Measurements from ENCODE around the gene PRMT2. TPM values are rescaled to one million over a fixed set of nuclear protein-coding genes. Genes with fewer than 3 reads are reported as not detected.

The PRMT2 gene
- total and polyA plus RNA-seq, 2 donors (not counting 1 experiment from before 2014, with no cell fraction given), result 152 to 169 TPM

DNA sequence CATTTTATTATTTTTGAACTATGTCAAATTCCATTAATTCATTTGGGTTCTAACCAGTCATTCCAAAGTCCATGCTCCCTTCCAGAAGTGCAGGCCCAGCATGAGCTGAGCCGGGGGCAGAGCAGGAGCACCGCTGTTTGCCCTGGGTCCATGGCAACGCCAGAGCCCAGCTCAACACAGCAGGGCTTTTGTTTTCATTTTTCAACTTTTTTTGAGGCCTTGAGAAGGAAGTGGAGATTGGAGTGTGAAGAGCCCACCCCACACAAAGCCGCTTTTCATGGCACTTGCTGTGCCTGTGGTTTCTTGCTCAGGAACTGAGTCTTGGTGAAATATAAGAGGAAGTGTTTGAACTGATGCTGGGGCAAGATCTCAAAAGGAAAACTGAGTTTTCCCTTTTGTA is 13.2 kb upstream of the PRMT2 start:
- no peak overlapping the region for H2AFZ ChIP-seq (ENCODE audit: low read length)
- H3K27ac ChIP-seq (ENCODE audit: insufficient read depth, low read length), result no peak overlapping the region
- H3K9me3 ChIP-seq (ENCODE audit: control insufficient read depth, insufficient read depth, low read depth, low read length), result no peaks in the 10 kb centered on the region
- no peaks in the 10 kb centered on the region for H4K20me1 ChIP-seq (ENCODE audit: control insufficient read depth, extremely low read depth, insufficient read depth, low read length)
- no peak overlapping the region for H3K4me3 ChIP-seq (replicated peaks in 1 of 4; ENCODE audit: control extremely low read depth in 1 of 4, insufficient read depth in 1 of 4, low read depth in 3 of 4, low read length in 4 of 4)
- H3K27me3 ChIP-seq (ENCODE audit: control insufficient read depth, insufficient read depth, low read length), result no peaks in the 10 kb centered on the region
- no peaks in the 10 kb centered on the region for H3K4me1 ChIP-seq (ENCODE audit: control insufficient read depth, extremely low read depth, insufficient read depth, low read length)
- H3K36me3 ChIP-seq (ENCODE audit: control insufficient read depth, insufficient read depth, low read length), result no peaks in the 10 kb centered on the region
- H3K79me2 ChIP-seq (ENCODE audit: control insufficient read depth, insufficient read depth, low read length), result no peaks in the 10 kb centered on the region
- H3K4me2 ChIP-seq (ENCODE audit: extremely low read depth, insufficient read depth, low read length), result no peak overlapping the region
- H3K9ac ChIP-seq (ENCODE audit: insufficient read depth, low read length), result no peak overlapping the region
- no peak for DNase-seq (ENCODE audit: low read depth in 2 of 2)
- TF ChIP-seq, protein P1, sequence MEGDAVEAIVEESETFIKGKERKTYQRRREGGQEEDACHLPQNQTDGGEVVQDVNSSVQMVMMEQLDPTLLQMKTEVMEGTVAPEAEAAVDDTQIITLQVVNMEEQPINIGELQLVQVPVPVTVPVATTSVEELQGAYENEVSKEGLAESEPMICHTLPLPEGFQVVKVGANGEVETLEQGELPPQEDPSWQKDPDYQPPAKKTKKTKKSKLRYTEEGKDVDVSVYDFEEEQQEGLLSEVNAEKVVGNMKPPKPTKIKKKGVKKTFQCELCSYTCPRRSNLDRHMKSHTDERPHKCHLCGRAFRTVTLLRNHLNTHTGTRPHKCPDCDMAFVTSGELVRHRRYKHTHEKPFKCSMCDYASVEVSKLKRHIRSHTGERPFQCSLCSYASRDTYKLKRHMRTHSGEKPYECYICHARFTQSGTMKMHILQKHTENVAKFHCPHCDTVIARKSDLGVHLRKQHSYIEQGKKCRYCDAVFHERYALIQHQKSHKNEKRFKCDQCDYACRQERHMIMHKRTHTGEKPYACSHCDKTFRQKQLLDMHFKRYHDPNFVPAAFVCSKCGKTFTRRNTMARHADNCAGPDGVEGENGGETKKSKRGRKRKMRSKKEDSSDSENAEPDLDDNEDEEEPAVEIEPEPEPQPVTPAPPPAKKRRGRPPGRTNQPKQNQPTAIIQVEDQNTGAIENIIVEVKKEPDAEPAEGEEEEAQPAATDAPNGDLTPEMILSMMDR (conservative IDR thresholded peaks at IDR 0.05 in 1 of 2, IDR thresholded peaks at IDR 0.05 in 1 of 2; ENCODE audit: low read depth in 1 of 2, low read length in 2 of 2), result no peak
- no peak for TF ChIP-seq EZH2 (IDR thresholded peaks at IDR 0.05; ENCODE audit: low read length, missing control alignments)

DNA sequence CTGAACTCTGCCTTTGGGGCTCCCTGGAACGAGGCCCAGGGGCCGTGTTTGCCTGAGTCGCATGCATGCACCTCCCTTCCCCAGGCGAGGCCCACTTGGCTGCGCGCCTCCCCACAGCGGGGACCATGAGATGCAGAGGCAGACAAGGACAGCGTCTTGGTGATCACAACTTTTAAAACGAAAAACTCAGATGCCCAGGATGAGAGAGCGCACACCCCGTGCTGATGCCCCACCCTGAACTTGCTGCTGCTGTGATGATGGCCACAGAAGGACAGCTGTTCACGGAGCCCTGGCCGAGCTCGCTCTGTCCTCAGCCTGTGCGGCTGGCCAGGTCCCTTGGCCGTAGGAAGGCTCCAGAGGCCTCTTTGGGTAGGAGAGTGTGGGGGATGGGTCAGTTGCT is 11.4 kb upstream of the PRMT2 start:
- H2AFZ ChIP-seq (ENCODE audit: low read length), result no peak overlapping the region
- no peaks in the 10 kb centered on the region for H3K4me1 ChIP-seq (ENCODE audit: control insufficient read depth, extremely low read depth, insufficient read depth, low read length)
- no peaks in the 10 kb centered on the region for H3K79me2 ChIP-seq (ENCODE audit: control insufficient read depth, insufficient read depth, low read length)
- no peak overlapping the region for H3K4me2 ChIP-seq (ENCODE audit: extremely low read depth, insufficient read depth, low read length)
- no peaks in the 10 kb centered on the region for H3K27me3 ChIP-seq (ENCODE audit: control insufficient read depth, insufficient read depth, low read length)
- no peak overlapping the region for H3K27ac ChIP-seq (ENCODE audit: insufficient read depth, low read length)
- no peak overlapping the region for H3K4me3 ChIP-seq (replicated peaks in 1 of 4; ENCODE audit: control extremely low read depth in 1 of 4, insufficient read depth in 1 of 4, low read depth in 3 of 4, low read length in 4 of 4)
- DNase-seq (ENCODE audit: low read depth in 2 of 2), result no peak
- no peaks in the 10 kb centered on the region for H4K20me1 ChIP-seq (ENCODE audit: control insufficient read depth, extremely low read depth, insufficient read depth, low read length)
- H3K9me3 ChIP-seq (ENCODE audit: control insufficient read depth, insufficient read depth, low read depth, low read length), result no peaks in the 10 kb centered on the region
- H3K36me3 ChIP-seq (ENCODE audit: control insufficient read depth, insufficient read depth, low read length), result no peaks in the 10 kb centered on the region
- H3K9ac ChIP-seq (ENCODE audit: insufficient read depth, low read length), result no peak overlapping the region
- no peak for TF ChIP-seq EZH2 (IDR thresholded peaks at IDR 0.05; ENCODE audit: low read length, missing control alignments)
- TF ChIP-seq, protein P1 (conservative IDR thresholded peaks at IDR 0.05 in 1 of 2, IDR thresholded peaks at IDR 0.05 in 1 of 2; ENCODE audit: low read depth in 1 of 2, low read length in 2 of 2), result no peak

DNA sequence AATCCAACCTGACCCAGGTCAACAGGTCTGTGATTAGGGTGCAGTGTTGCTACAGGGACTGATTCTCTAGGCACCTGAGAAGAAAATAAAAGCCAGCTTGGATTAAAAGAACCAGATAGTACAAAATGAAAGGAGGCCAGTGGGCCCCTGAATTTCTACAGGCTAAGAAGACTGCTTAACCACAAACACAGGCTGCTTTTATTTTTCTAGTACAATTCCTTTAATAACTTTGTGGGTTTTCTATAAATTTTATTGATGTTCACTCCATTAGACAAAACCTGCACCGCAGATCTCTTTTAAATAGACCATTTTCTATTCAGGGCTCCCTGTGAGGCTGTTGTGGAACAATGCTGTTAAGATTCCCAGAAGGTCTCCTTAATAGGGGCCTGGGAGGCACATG is 9.7 kb upstream of the PRMT2 start:
- H3K27ac ChIP-seq (ENCODE audit: insufficient read depth, low read length), result no peak overlapping the region
- H3K79me2 ChIP-seq (ENCODE audit: control insufficient read depth, insufficient read depth, low read length), result no peaks in the 10 kb centered on the region
- no peaks in the 10 kb centered on the region for H3K27me3 ChIP-seq (ENCODE audit: control insufficient read depth, insufficient read depth, low read length)
- H3K4me3 ChIP-seq (replicated peaks in 1 of 4; ENCODE audit: control extremely low read depth in 1 of 4, insufficient read depth in 1 of 4, low read depth in 3 of 4, low read length in 4 of 4), result no peak overlapping the region
- TF ChIP-seq, protein P1 (conservative IDR thresholded peaks at IDR 0.05 in 1 of 2, IDR thresholded peaks at IDR 0.05 in 1 of 2; ENCODE audit: low read depth in 1 of 2, low read length in 2 of 2), result no peak
- TF ChIP-seq EZH2 (IDR thresholded peaks at IDR 0.05; ENCODE audit: low read length, missing control alignments), result no peak
- H3K4me2 ChIP-seq (ENCODE audit: extremely low read depth, insufficient read depth, low read length), result no peak overlapping the region
- no peaks in the 10 kb centered on the region for H3K4me1 ChIP-seq (ENCODE audit: control insufficient read depth, extremely low read depth, insufficient read depth, low read length)
- no peak overlapping the region for H2AFZ ChIP-seq (ENCODE audit: low read length)
- no peaks in the 10 kb centered on the region for H3K36me3 ChIP-seq (ENCODE audit: control insufficient read depth, insufficient read depth, low read length)
- no peak overlapping the region for H3K9ac ChIP-seq (ENCODE audit: insufficient read depth, low read length)
- H3K9me3 ChIP-seq (ENCODE audit: control insufficient read depth, insufficient read depth, low read depth, low read length), result no peaks in the 10 kb centered on the region
- H4K20me1 ChIP-seq (ENCODE audit: control insufficient read depth, extremely low read depth, insufficient read depth, low read length), result no peaks in the 10 kb centered on the region
- DNase-seq (ENCODE audit: low read depth in 2 of 2), result no peak
